HEK293 (cell line): ENCODE results near the gene TRIM62.

ENCODE experiments used
- CTCF ChIA-PET: fragments of 350-600 bp; formaldehyde crosslinking; extraction: SDS; loops from one replicate; lab custom pipeline; 2021; ENCODE audit warnings: antibody characterized with exemption; lab: Yijun Ruan, JAX
- POLR2A ChIA-PET: fragments of 300-600 bp; formaldehyde crosslinking; extraction: SDS; loops from one replicate; lab custom pipeline; 2020; ENCODE audit warnings: antibody characterized with exemption, inconsistent platforms; lab: Yijun Ruan, JAX
- H3K27ac ChIP-seq: fragments of 200-500 bp; sonication (Bioruptor generic); 2 replicates; pipeline ENCODE4 v1.5.1; 2014; ENCODE audit warnings: low read depth, low read length, control low read depth, inconsistent platforms; ENCODE audit errors: extremely low read depth
- H3K36me3 ChIP-seq, 2 experiments: fragments of 200-500 bp in 1 of 2; sonication (Bioruptor generic) in 1 of 2; 1 replicate in 1 of 2; 2 replicates in 1 of 2; pipeline ENCODE4 v1.5.1; 2014 to 2017; ENCODE audit warnings: inconsistent platforms in 2 of 2, low read length in 2 of 2; ENCODE audit not compliant: control insufficient read depth in 2 of 2, insufficient read depth in 1 of 2
- H3K4me1 ChIP-seq: fragments of 200-500 bp; sonication (Bioruptor generic); 2 replicates; pipeline ENCODE4 v1.5.1; 2014; ENCODE audit warnings: mild to moderate bottlenecking, low read length, inconsistent platforms; ENCODE audit not compliant: control insufficient read depth, insufficient read depth
- H3K4me3 ChIP-seq: 2 replicates; pipeline ENCODE4 v1.5.1; 2011; ENCODE audit warnings: low read depth, mild to moderate bottlenecking, control low read depth, low read length, moderate library complexity
- H3K9me3 ChIP-seq: fragments of 200-500 bp; sonication (Bioruptor generic); 2 replicates; pipeline ENCODE4 v1.5.1; 2014; ENCODE audit warnings: low read depth, low read length, inconsistent platforms; ENCODE audit not compliant: control insufficient read depth, insufficient read depth
- EGR2 ChIP-seq: fragments of 450-650 bp; formaldehyde crosslinking; IDR thresholded peaks from 2 replicates; pipeline ENCODE4 v1.5.1; 2016; ENCODE audit warnings: low read depth, missing biosample characterization, missing genetic modification characterization
- HOXC10 ChIP-seq: sonication (generic); formaldehyde crosslinking; IDR thresholded peaks from 2 replicates; pipeline ENCODE4 v1.8.1; 2023; ENCODE audit warnings: mild to moderate bottlenecking, missing genetic modification reagents
- IKZF3 ChIP-seq: fragments of 450-650 bp; IDR thresholded peaks from 2 replicates; pipeline ENCODE4 v1.5.0; 2018; ENCODE audit warnings: missing biosample characterization, mild to moderate bottlenecking, missing genetic modification characterization, moderate library complexity
- MEIS1 ChIP-seq: sonication (generic); formaldehyde crosslinking; IDR thresholded peaks from 2 replicates; pipeline ENCODE4 v1.8.1; 2022; ENCODE audit warnings: missing genetic modification reagents, mild to moderate bottlenecking, borderline replicate concordance
- MYNN ChIP-seq: fragments of 450-650 bp; formaldehyde crosslinking; IDR thresholded peaks from 2 replicates; pipeline ENCODE4 v1.5.1; 2016; ENCODE audit warnings: missing biosample characterization, missing genetic modification characterization, borderline replicate concordance
- RBAK ChIP-seq: fragments of 450-650 bp; formaldehyde crosslinking; IDR thresholded peaks from 2 replicates; pipeline ENCODE4 v1.5.1; 2016; ENCODE audit warnings: missing biosample characterization, missing genetic modification characterization
- ZBTB44 ChIP-seq: fragments of 450-650 bp; IDR thresholded peaks from 2 replicates; pipeline ENCODE4 v1.5.1; 2018; ENCODE audit warnings: missing biosample characterization, mild to moderate bottlenecking, missing genetic modification characterization
- ZNF302 ChIP-seq: fragments of 450-650 bp; formaldehyde crosslinking; IDR thresholded peaks from 2 replicates; pipeline ENCODE4 v1.5.1; 2016; ENCODE audit warnings: missing biosample characterization, missing genetic modification characterization, low read depth
- ZNF529 ChIP-seq: fragments of 450-650 bp; formaldehyde crosslinking; IDR thresholded peaks from 2 replicates; pipeline ENCODE4 v1.5.1; 2017; ENCODE audit warnings: missing genetic modification characterization, missing biosample characterization; ENCODE audit not compliant: insufficient replicate concordance
- ZNF664 ChIP-seq: fragments of 450-650 bp; formaldehyde crosslinking; IDR thresholded peaks from 2 replicates; pipeline ENCODE4 v1.5.1; 2016; ENCODE audit warnings: missing biosample characterization, missing genetic modification characterization
- ZNF785 ChIP-seq: fragments of 450-650 bp; formaldehyde crosslinking; IDR thresholded peaks from 2 replicates; pipeline ENCODE4 v1.5.1; 2016; ENCODE audit warnings: missing biosample characterization, missing genetic modification characterization
- ZNF843 ChIP-seq: fragments of 450-650 bp; formaldehyde crosslinking; IDR thresholded peaks from 2 replicates; pipeline ENCODE4 v1.5.1; 2016; ENCODE audit warnings: missing biosample characterization, missing genetic modification characterization
- ZSCAN4 ChIP-seq: fragments of 450-650 bp; formaldehyde crosslinking; IDR thresholded peaks from 2 replicates; pipeline ENCODE4 v1.5.1; 2017; ENCODE audit warnings: missing biosample characterization, missing genetic modification characterization
- TF ChIP-seq, protein P1 (sequence below): fragments of 450-650 bp; formaldehyde crosslinking; IDR thresholded peaks from 2 replicates; pipeline ENCODE4 v1.5.1; 2016; ENCODE audit warnings: missing biosample characterization, missing genetic modification characterization
- TF ChIP-seq, protein P2 (sequence below): fragments of 450-650 bp; formaldehyde crosslinking; IDR thresholded peaks from 2 replicates; pipeline ENCODE4 v1.5.1; 2017; ENCODE audit warnings: missing biosample characterization, missing genetic modification characterization

Gene TRIM62

DNA sequence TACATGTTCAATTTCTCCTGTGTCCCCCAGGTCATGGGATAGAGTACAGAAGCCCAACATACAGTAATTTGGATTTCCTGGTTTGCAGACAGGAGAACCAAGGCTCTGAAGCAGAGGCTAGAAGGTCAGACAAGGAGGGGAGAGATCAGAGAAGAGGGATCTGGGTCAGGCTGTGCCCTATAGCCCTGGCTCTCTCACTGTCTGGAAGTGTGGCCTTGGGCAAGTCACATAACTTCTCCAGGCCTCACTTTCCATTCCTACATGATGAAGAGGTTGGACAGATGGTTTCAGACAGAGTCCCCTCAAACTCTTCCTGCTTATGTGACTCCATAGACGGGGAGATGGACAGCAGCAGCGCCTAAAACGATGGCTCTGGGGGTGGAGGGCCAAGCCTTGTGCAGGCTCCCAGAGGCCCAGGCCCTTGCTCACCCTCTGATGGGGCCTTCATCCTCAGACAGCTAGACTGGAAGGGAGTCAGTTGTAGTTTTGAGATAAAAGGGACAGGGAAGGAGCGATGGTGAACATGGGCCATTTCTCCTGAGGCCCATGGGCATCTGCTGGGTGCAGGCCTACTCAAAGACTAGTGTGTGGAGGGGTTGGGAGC is 2.9 kb downstream of the TRIM62 start (continued):
- TF ChIP-seq ZBTB44 (tag by site-specific recombination) (no peak), ZNF302 (tag by site-specific recombination) (no peak), IKZF3 (tag by site-specific recombination) (no peak)

- no peak for TF ChIP-seq HOXC10
- TF ChIP-seq, protein P1, sequence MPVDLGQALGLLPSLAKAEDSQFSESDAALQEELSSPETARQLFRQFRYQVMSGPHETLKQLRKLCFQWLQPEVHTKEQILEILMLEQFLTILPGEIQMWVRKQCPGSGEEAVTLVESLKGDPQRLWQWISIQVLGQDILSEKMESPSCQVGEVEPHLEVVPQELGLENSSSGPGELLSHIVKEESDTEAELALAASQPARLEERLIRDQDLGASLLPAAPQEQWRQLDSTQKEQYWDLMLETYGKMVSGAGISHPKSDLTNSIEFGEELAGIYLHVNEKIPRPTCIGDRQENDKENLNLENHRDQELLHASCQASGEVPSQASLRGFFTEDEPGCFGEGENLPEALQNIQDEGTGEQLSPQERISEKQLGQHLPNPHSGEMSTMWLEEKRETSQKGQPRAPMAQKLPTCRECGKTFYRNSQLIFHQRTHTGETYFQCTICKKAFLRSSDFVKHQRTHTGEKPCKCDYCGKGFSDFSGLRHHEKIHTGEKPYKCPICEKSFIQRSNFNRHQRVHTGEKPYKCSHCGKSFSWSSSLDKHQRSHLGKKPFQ (tag by site-specific recombination): no peak
- TF ChIP-seq MYNN (tag by site-specific recombination): no peak
- TF ChIP-seq, protein P2, sequence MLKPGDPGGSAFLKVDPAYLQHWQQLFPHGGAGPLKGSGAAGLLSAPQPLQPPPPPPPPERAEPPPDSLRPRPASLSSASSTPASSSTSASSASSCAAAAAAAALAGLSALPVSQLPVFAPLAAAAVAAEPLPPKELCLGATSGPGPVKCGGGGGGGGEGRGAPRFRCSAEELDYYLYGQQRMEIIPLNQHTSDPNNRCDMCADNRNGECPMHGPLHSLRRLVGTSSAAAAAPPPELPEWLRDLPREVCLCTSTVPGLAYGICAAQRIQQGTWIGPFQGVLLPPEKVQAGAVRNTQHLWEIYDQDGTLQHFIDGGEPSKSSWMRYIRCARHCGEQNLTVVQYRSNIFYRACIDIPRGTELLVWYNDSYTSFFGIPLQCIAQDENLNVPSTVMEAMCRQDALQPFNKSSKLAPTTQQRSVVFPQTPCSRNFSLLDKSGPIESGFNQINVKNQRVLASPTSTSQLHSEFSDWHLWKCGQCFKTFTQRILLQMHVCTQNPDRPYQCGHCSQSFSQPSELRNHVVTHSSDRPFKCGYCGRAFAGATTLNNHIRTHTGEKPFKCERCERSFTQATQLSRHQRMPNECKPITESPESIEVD: no peak
- TF ChIP-seq MEIS1 (CRISPR knock-in tag): no peak
- TF ChIP-seq ZNF843: no peak
- no peak for TF ChIP-seq ZNF785 (tag by site-specific recombination)
- TF ChIP-seq EGR2 (tag by site-specific recombination): no peak
- no peak overlapping the region for H3K4me3 ChIP-seq
- H3K27ac ChIP-seq: no peak overlapping the region
- H3K9me3 ChIP-seq: no peaks in the 10 kb centered on the region
- CTCF ChIA-PET: no interaction called here
- POLR2A ChIA-PET: interaction anchor here (0.7 kb wide), 1 partner anchor 172 kb away, joined by 4 read pairs; no protein-coding TSS in a partner anchor
- H3K4me1 ChIP-seq: no peaks in the 10 kb centered on the region; the same call in 1 of the 2 replicates
- no peaks in the 10 kb centered on the region for H3K36me3 ChIP-seq
Observed at GRCh38 chr1:33177996-33178540, 3.8 kb downstream of the TRIM62 start.

DNA sequence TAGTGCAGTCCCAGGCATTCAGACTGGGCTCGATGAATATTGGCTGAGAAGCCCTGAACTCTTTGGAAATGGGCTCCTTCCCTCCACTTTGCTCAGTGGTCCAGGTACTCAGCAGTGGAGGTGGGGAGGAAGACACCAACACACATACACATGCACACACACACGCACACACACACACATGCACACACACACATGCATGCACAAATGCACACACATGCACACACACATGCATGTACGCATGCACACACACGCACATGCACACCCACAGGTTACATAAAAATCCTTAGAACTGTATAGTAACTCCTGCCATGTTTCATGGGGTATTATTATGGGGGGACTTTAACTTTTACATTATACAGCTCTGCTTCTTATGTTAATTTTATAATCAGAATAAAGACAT is 5.0 kb downstream of the TRIM62 start:
- ChIA-PET POLR2A (no interaction called here), CTCF (no interaction called here)
- Histone ChIP-seq H3K4me3 (no peak overlapping the region), H3K27ac (no peak overlapping the region), H3K4me1 (no peaks in the 10 kb centered on the region), H3K36me3 (no peaks in the 10 kb centered on the region), H3K9me3 (no peaks in the 10 kb centered on the region)
- 0 out of 2 replicates have a peak, but pooled peaks have one; percentile 16 for TF ChIP-seq ZNF664 (tag by site-specific recombination)
- no peak for TF ChIP-seq RBAK (tag by site-specific recombination)
- TF ChIP-seq ZNF529 (tag by site-specific recombination): no peak
- peak; percentile 99 for TF ChIP-seq ZSCAN4
